ENCODE data around the gene DAPK2. TPM values are rescaled to one million over a fixed set of nuclear protein-coding genes. Genes with fewer than 3 reads are reported as not detected.
A peak's percentile ranks its signal among the peaks of the same experiment; 100 is the strongest.

Gene DAPK2
- total RNA-seq, 4 donors from 2014 or later = 13.1 to 30.8 (median 26.4) TPM

GRCh38 chr15:63918901-63919348 lies 127.4 kb downstream of the DAPK2 start:
- no peak for DNase-seq (ENCODE audit: low spot score in 2 of 2)
- Histone ChIP-seq H3K9me3 (no peaks in the 10 kb centered on the region), H3K4me1 (peaks cover 7% of the 10 kb centered on the region), H3K4me3 (no peak overlapping the region), H3K27me3 (no peaks in the 10 kb centered on the region), H3K36me3 (peaks cover 10% of the 10 kb centered on the region), H3K27ac (no peak overlapping the region)
- TF ChIP-seq EP300 (IDR thresholded peaks at IDR 0.05) (no peak), POLR2A (IDR thresholded peaks at IDR 0.05) (no peak), POLR2AphosphoS5 (IDR thresholded peaks at IDR 0.05) (no peak), CTCF (IDR thresholded peaks at IDR 0.05) (no peak)
- WGBS = 86% methylated on average over 9 of the region's 9 CpGs

- Histone ChIP-seq H3K4me3 (no peak overlapping the region), H3K36me3 (peaks cover 9% of the 10 kb centered on the region), H3K9me3 (no peaks in the 10 kb centered on the region), H3K27ac (no peak overlapping the region), H3K27me3 (no peaks in the 10 kb centered on the region), H3K4me1 (peaks cover 7% of the 10 kb centered on the region)
- 54% methylated on average over 5 of the region's 6 CpGs for WGBS
- no peak for TF ChIP-seq POLR2AphosphoS5 (IDR thresholded peaks at IDR 0.05)
- no peak for TF ChIP-seq EP300 (IDR thresholded peaks at IDR 0.05)
- TF ChIP-seq CTCF (IDR thresholded peaks at IDR 0.05) = no peak
- no peak for TF ChIP-seq POLR2A (IDR thresholded peaks at IDR 0.05)
- no peak for DNase-seq (ENCODE audit: low spot score in 2 of 2)
Measured at GRCh38 chr15:63918317-63918672, 128.0 kb downstream of the DAPK2 start.

- H3K27ac ChIP-seq = no peak overlapping the region
- peaks cover 3% of the 10 kb centered on the region for H3K36me3 ChIP-seq
- peaks cover 7% of the 10 kb centered on the region for H3K4me1 ChIP-seq
- DNase-seq (ENCODE audit: low spot score in 2 of 2) = no peak
- no peaks in the 10 kb centered on the region for H3K9me3 ChIP-seq
- TF ChIP-seq CTCF (IDR thresholded peaks at IDR 0.05) (no peak), POLR2AphosphoS5 (IDR thresholded peaks at IDR 0.05) (no peak), EP300 (IDR thresholded peaks at IDR 0.05) (no peak), POLR2A (IDR thresholded peaks at IDR 0.05) (no peak)
- H3K4me3 ChIP-seq = no peak overlapping the region
- no peaks in the 10 kb centered on the region for H3K27me3 ChIP-seq
- 71% methylated on average over 8 of the region's 8 CpGs for WGBS
Measured at GRCh38 chr15:63917588-63918316, 128.5 kb downstream of the DAPK2 start.

GRCh38 chr15:63915873-63916771 lies 130.2 kb downstream of the DAPK2 start:
- H3K27ac ChIP-seq = no peak overlapping the region
- no peaks in the 10 kb centered on the region for H3K9me3 ChIP-seq
- no peak for TF ChIP-seq POLR2A (IDR thresholded peaks at IDR 0.05)
- TF ChIP-seq POLR2AphosphoS5 (IDR thresholded peaks at IDR 0.05) = no peak
- no peak for TF ChIP-seq EP300 (IDR thresholded peaks at IDR 0.05)
- peak; percentile 16 to 29 for TF ChIP-seq CTCF (IDR thresholded peaks at IDR 0.05)
- H3K4me1 ChIP-seq = peaks cover 7% of the 10 kb centered on the region
- no peak for DNase-seq (ENCODE audit: low spot score in 2 of 2)
- no peaks in the 10 kb centered on the region for H3K36me3 ChIP-seq
- H3K27me3 ChIP-seq = no peaks in the 10 kb centered on the region
- 63% methylated on average over 9 of the region's 9 CpGs for WGBS
- H3K4me3 ChIP-seq = no peak overlapping the region
